ENCODE results near the gene DVL1. TPM values are rescaled to one million over a fixed set of nuclear protein-coding genes. Genes with fewer than 3 reads are reported as not detected.

DVL1 gene
- 81.8 and 99.3 TPM in 2 replicates for total RNA-seq

GRCh38 chr1:1349256-1350012, at the start of gene DVL1:
Gene DVL1, minus strand, starts transcription at chr1:1349418. Its CDS starts 353 bp downstream, at chr1:1349065.

GRCh38 chr1:1374929-1375662, 25.9 kb upstream of the DVL1 start, which contains the start of gene AURKAIP1:
Gene AURKAIP1, minus strand, starts transcription at chr1:1375207. Its CDS starts 451 bp downstream, at chr1:1374756.

GRCh38 chr1:1358433-1359271, 9.4 kb upstream of the DVL1 start, which contains the start of gene MXRA8:
Gene MXRA8, minus strand, starts transcription at chr1:1358555. Its CDS starts 51 bp downstream, at chr1:1358504.

GRCh38 chr1:1331068-1331965, 17.9 kb downstream of the DVL1 start, which contains the start of gene TAS1R3:
Gene TAS1R3, plus strand, starts transcription at chr1:1331280. Its CDS starts 66 bp downstream, at chr1:1331346.

GRCh38 chr1:1324524-1325287, 24.5 kb downstream of the DVL1 start, which contains the start of the genes CPTP and INTS11:
Gene CPTP, plus strand, starts transcription at chr1:1324802. Its CDS starts 2,109 bp downstream, at chr1:1326911.
Gene INTS11, minus strand, starts transcription at chr1:1324660. Its CDS starts 52 bp downstream, at chr1:1324608.

GRCh38 chr1:1307923-1308755, 41.1 kb downstream of the DVL1 start, which contains the start of the genes ACAP3 and PUSL1:
Gene ACAP3, minus strand, starts transcription at chr1:1307930. Its CDS starts 115 bp downstream, at chr1:1307815.
Gene PUSL1, plus strand, starts transcription at chr1:1308597. Its CDS starts 47 bp downstream, at chr1:1308644.

Other genes with a start within 250 kb of the DVL1 start
- gene C1orf159, start 233.3 kb downstream of the DVL1 start, total RNA-seq: 12.7 and 22.9 TPM in 2 replicates
- gene TTLL10, start 175.5 kb downstream of the DVL1 start, total RNA-seq: not detected in 2 replicates
- 0.63 and 0.98 TPM in 2 replicates for gene TNFRSF18, start 142.8 kb downstream of the DVL1 start, total RNA-seq
- gene TNFRSF4, start 135.3 kb downstream of the DVL1 start, total RNA-seq: not detected in 2 replicates
- 130 TPM in 2 replicates for gene SDF4, start 117.4 kb downstream of the DVL1 start, total RNA-seq
- 23.6 and 24.7 TPM in 2 replicates for gene B3GALT6, start 117.2 kb downstream of the DVL1 start, total RNA-seq
- 0.71 and 1.1 TPM in 2 replicates for gene C1QTNF12, start 102.7 kb downstream of the DVL1 start, total RNA-seq
- 43.3 and 56.1 TPM in 2 replicates for gene UBE2J2, start 75.6 kb downstream of the DVL1 start, total RNA-seq
- gene SCNN1D, start 69.0 kb downstream of the DVL1 start, total RNA-seq: 0.09 and 0.21 TPM in 2 replicates
- gene ACAP3, start 41.5 kb downstream of the DVL1 start, total RNA-seq: 33.2 and 37.7 TPM in 2 replicates
- gene PUSL1, start 40.8 kb downstream of the DVL1 start, total RNA-seq: 63.3 and 72.2 TPM in 2 replicates
- gene INTS11, start 24.8 kb downstream of the DVL1 start, total RNA-seq: 72.1 and 85.8 TPM in 2 replicates
- gene CPTP, start 24.6 kb downstream of the DVL1 start, total RNA-seq: 41.8 and 48.7 TPM in 2 replicates
- gene TAS1R3, start 18.1 kb downstream of the DVL1 start, total RNA-seq: 0.05 and 0.07 TPM in 2 replicates
- gene MXRA8, start 9.1 kb upstream of the DVL1 start, total RNA-seq: 1.6 and 4.9 TPM in 2 replicates
- 213 and 230 TPM in 2 replicates for gene AURKAIP1, start 25.8 kb upstream of the DVL1 start, total RNA-seq
- gene CCNL2, start 49.9 kb upstream of the DVL1 start, total RNA-seq: 48.4 and 60.6 TPM in 2 replicates
- gene MRPL20, start 57.9 kb upstream of the DVL1 start, total RNA-seq: 173 and 184 TPM in 2 replicates
- gene ANKRD65, start 71.9 kb upstream of the DVL1 start, total RNA-seq: 21.4 and 24.3 TPM in 2 replicates
- 91.6 and 96.3 TPM in 2 replicates for gene VWA1, start 86.3 kb upstream of the DVL1 start, total RNA-seq
- 0.14 TPM in 1 of 2 replicates, not detected in the other for gene ATAD3C, start 100.3 kb upstream of the DVL1 start, total RNA-seq
- 30.3 and 34.1 TPM in 2 replicates for gene ATAD3B, start 122.3 kb upstream of the DVL1 start, total RNA-seq
- 56.8 and 65.5 TPM in 2 replicates for gene ATAD3A, start 162.7 kb upstream of the DVL1 start, total RNA-seq
- 0.23 and 0.35 TPM in 2 replicates for gene TMEM240, start 191.2 kb upstream of the DVL1 start, total RNA-seq
- 103 and 113 TPM in 2 replicates for gene SSU72, start 225.4 kb upstream of the DVL1 start, total RNA-seq

Measured in airway epithelial cell (primary cell).